ENCODE results near the gene HSPA1B.
A peak's percentile ranks its signal among the peaks of the same experiment; 100 is the strongest.

Gene HSPA1B

DNA sequence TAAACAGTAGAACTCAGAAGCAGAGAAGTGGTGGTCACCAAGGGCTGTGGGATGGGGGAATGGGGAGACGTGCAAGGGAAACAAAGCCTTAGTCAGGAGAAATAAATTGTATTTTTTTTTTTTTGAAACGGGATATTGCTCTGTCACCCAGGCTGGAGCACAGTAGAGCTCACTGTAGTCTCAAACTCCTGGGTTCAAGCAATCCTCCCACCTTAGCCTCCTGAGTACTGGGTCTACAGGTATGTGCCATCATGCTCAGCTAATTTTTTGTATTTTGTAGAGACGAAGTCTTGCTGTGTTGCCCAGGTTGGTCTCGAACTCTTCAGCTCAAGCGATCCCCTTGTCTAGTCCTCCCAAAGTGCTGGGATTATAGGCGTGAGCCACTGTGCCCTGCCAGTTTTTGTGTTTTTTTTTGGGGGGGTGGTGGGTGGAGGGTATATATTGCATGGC, 3.4 kb downstream of the HSPA1B start:
- H3K4me2 ChIP-seq (ENCODE audit: low read length), result peak overlapping the region; percentile 69
- peak overlapping the region; percentile 74 for H3K4me3 ChIP-seq (ENCODE audit: low read length)
- peaks cover 39% of the 10 kb centered on the region for H3F3A ChIP-seq (ENCODE audit: control insufficient read depth, insufficient read depth)
- H3K9me3 ChIP-seq (ENCODE audit: control insufficient read depth, insufficient read depth, low read length), result no peaks in the 10 kb centered on the region
- no peaks in the 10 kb centered on the region for H4K20me1 ChIP-seq (ENCODE audit: control insufficient read depth, insufficient read depth, low read depth, low read length)
- peaks cover 68% of the 10 kb centered on the region for H3K79me2 ChIP-seq (ENCODE audit: control insufficient read depth, low read length)
- H3K27ac ChIP-seq (ENCODE audit: low read depth, low read length), result peak overlapping the region; percentile 71
- peaks cover 54% of the 10 kb centered on the region for H3K4me1 ChIP-seq (ENCODE audit: control insufficient read depth, low read length)
- H3K36me3 ChIP-seq (ENCODE audit: control insufficient read depth, low read length), result peaks cover 21% of the 10 kb centered on the region
- no peak for TF ChIP-seq EZH2phosphoT487 (IDR thresholded peaks at IDR 0.05; ENCODE audit: borderline replicate concordance, low read length)
- TF ChIP-seq, protein P1, sequence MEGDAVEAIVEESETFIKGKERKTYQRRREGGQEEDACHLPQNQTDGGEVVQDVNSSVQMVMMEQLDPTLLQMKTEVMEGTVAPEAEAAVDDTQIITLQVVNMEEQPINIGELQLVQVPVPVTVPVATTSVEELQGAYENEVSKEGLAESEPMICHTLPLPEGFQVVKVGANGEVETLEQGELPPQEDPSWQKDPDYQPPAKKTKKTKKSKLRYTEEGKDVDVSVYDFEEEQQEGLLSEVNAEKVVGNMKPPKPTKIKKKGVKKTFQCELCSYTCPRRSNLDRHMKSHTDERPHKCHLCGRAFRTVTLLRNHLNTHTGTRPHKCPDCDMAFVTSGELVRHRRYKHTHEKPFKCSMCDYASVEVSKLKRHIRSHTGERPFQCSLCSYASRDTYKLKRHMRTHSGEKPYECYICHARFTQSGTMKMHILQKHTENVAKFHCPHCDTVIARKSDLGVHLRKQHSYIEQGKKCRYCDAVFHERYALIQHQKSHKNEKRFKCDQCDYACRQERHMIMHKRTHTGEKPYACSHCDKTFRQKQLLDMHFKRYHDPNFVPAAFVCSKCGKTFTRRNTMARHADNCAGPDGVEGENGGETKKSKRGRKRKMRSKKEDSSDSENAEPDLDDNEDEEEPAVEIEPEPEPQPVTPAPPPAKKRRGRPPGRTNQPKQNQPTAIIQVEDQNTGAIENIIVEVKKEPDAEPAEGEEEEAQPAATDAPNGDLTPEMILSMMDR (IDR thresholded peaks at IDR 0.05; ENCODE audit: low read depth, low read length, poor library complexity, severe bottlenecking), result no peak
- H3K27me3 ChIP-seq (ENCODE audit: control insufficient read depth, low read length), result no peaks in the 10 kb centered on the region
- H3K9me2 ChIP-seq (replicated peaks; ENCODE audit: control insufficient read depth, low read length), result no peaks in the 10 kb centered on the region

DNA sequence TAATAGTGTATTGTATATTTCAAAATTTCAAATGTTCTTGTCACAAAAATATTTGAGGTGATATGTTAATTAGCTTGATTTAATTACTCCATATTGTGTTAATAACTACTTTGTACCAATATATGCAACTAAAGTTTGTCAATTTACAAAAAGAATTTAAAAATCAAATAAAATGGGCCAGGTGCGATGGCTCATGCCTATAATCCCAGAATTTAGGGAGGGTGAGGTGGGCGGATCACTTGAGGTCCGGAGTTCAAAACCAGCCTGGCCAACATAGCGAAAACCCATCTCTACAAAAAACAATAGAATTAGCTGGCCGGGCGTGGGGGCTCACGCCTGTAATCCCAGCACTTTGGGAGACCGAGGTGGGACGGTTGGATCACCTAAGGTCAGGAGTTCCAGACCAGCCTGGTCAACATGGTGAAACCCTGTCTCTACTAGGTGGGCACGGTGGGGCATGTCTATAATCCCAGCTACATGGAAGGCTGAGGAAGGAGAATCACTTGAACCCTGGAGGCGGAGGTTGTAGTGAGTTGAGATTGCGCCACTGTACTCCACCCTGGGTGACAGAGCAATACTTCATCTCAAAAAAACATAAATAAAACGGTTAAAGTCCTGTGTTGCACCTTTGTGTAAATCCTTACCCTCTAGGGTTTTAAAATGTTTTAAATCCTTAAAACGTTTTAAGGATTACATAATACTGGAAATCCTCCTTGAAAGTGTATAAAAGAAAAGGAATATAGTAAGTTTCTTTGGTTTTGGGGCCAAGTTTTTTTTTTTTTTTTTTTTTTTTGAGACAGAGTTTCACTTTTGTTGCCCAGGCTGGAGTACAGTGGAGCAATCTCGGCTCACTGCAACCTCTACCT, 4.0 kb downstream of the HSPA1B start:
- Histone ChIP-seq H4K20me1 (ENCODE audit: control insufficient read depth, insufficient read depth, low read depth, low read length) (no peaks in the 10 kb centered on the region), H3K9me3 (ENCODE audit: control insufficient read depth, insufficient read depth, low read length) (no peaks in the 10 kb centered on the region), H3K4me1 (ENCODE audit: control insufficient read depth, low read length) (peaks cover 49% of the 10 kb centered on the region), H3K27me3 (ENCODE audit: control insufficient read depth, low read length) (no peaks in the 10 kb centered on the region), H3K27ac (ENCODE audit: low read depth, low read length) (0 out of 2 replicates have a peak overlapping the region, but pooled peaks have one; percentile 71), H3F3A (ENCODE audit: control insufficient read depth, insufficient read depth) (peaks cover 42% of the 10 kb centered on the region), H3K9me2 (replicated peaks; ENCODE audit: control insufficient read depth, low read length) (no peaks in the 10 kb centered on the region), H3K4me3 (ENCODE audit: low read length) (peak overlapping the region; percentile 74), H3K79me2 (ENCODE audit: control insufficient read depth, low read length) (peaks cover 72% of the 10 kb centered on the region), H3K4me2 (ENCODE audit: low read length) (peak overlapping the region; percentile 69), H3K36me3 (ENCODE audit: control insufficient read depth, low read length) (peaks cover 28% of the 10 kb centered on the region)
- TF ChIP-seq, protein P1 (IDR thresholded peaks at IDR 0.05; ENCODE audit: low read depth, low read length, poor library complexity, severe bottlenecking), result no peak
- TF ChIP-seq EZH2phosphoT487 (IDR thresholded peaks at IDR 0.05; ENCODE audit: borderline replicate concordance, low read length), result no peak

DNA sequence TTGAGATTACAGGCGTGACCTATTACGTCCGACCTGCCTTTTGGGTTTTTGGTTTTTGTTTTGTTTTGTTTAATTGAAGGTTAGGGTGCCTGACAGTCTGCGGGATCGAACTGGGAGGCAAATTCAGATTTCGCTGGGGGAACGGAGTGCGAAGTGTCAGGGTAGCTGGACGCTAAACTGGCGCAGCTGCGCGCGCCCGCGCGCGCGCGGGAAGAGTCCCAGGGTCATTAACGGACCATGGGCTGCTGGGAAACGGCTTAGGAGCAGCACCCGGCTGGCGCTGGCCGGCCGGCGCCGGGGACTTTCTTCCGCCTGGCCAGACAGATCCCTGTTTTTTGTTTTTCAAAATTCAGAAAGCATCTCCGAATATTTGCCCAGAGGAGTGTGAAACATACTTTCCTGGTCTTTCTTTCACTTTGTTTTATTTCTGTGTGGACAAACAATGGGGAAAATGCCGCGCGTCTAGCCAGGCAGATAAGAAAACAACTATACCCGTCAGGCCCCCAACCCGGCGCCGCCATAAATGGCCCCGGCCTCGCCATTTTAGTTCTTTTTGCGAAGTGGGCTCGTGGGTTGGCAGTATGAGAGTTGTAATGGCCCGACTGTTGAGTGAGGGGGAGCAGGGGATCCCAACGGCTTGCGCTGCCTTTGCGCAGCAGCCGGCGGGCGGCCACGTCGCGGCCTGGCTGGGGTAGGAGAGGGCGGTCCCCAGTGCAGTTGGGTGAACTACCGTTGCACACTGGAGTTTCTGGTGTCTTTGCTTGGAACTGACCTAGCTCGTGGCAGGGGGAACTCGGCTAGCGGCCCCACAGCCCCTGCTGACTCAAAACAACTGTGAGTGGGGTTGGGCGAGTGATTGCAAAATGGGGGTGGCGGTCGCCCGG, 7.1 kb downstream of the HSPA1B start:
- H3K36me3 ChIP-seq (ENCODE audit: control insufficient read depth, low read length), result peaks cover 58% of the 10 kb centered on the region
- no peak for TF ChIP-seq EZH2phosphoT487 (IDR thresholded peaks at IDR 0.05; ENCODE audit: borderline replicate concordance, low read length)
- TF ChIP-seq, protein P1 (IDR thresholded peaks at IDR 0.05; ENCODE audit: low read depth, low read length, poor library complexity, severe bottlenecking), result no peak
- peaks cover 65% of the 10 kb centered on the region for H3K4me1 ChIP-seq (ENCODE audit: control insufficient read depth, low read length)

More for the DNA sequence above, 7.1 kb downstream of the HSPA1B start:
- Histone ChIP-seq H3K27me3 (ENCODE audit: control insufficient read depth, low read length) (no peaks in the 10 kb centered on the region; the same call in 1 of the 2 replicates), H3K4me2 (ENCODE audit: low read length) (peak overlapping the region; percentile 88), H3K27ac (ENCODE audit: low read depth, low read length) (peak overlapping the region; percentile 87), H3K4me3 (ENCODE audit: low read length) (peak overlapping the region; percentile 93), H4K20me1 (ENCODE audit: control insufficient read depth, insufficient read depth, low read depth, low read length) (peaks cover 23% of the 10 kb centered on the region), H3K79me2 (ENCODE audit: control insufficient read depth, low read length) (peaks cover 87% of the 10 kb centered on the region), H3F3A (ENCODE audit: control insufficient read depth, insufficient read depth) (peaks cover 71% of the 10 kb centered on the region), H3K9me2 (replicated peaks; ENCODE audit: control insufficient read depth, low read length) (no peaks in the 10 kb centered on the region), H3K9me3 (ENCODE audit: control insufficient read depth, insufficient read depth, low read length) (no peaks in the 10 kb centered on the region)
